NCI-H82 treated with DMSO at 0.1 percent for 48 hours (cell line): ENCODE results near the gene ARFGEF3.

ENCODE experiments used
- DNase-seq: peaks from one replicate; lab custom pipeline; 2025; ENCODE audit not compliant: unreplicated experiment; lab: John Stamatoyannopoulos, UW

ARFGEF3 gene

GRCh38 chr6:138239774-138240173 is 78.0 kb downstream of the ARFGEF3 start:
- no peak for DNase-seq

DNA sequence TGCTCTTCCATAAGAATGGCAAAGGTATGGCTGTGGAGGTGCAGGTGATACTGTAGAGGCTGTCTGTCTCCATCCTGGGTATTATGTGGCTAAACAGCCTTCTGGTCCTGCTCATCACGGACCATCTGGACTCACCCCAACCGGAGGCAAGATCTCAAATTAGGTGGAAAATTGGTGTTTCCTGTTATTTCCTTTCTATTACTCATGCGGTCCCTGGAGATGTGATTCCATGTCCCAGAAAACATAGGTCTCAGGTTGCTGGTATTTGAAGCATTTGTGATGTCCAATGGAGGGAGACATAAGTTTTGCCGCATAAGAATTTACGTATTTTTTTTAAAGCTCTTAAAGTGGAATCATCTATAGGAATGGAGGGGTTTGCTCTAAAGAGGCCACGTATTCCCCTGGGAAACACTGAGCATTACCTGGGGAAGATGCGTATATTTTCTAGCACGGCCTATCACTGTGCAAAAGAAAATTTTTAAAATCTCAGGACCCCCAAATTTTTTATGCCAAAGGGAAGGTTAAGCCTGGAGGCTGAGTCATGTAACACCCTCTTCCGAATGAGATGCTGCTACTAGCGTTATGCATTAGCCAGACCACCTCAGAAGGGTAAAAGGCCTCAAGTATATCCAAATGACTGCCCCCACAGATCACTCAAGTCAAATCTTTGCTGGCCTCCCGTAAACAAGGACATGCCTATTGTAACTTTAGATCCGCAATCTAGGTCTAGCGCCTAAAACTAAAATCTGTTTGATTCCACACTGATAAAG is 78.9 kb downstream of the ARFGEF3 start:
- DNase-seq = no peak

DNA sequence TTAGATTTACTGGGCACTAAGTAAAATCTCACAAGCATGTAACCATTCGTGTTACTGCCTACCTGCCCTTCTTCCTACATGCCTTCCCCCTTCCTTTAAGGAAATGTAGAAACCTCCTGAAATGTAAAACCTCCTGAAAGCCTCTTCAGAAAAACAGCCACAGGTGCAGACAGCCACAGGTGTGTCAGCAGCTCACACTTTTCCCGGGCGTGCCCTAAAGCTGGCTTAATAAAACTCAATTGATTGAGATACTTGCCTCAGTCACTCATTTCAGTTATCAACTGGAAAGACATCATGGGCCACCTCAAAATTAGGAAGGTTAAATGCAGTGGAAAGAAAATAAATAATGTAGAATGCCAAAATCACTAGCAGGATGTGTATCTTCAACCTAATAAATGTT is 79.6 kb downstream of the ARFGEF3 start:
- DNase-seq = no peak

DNA sequence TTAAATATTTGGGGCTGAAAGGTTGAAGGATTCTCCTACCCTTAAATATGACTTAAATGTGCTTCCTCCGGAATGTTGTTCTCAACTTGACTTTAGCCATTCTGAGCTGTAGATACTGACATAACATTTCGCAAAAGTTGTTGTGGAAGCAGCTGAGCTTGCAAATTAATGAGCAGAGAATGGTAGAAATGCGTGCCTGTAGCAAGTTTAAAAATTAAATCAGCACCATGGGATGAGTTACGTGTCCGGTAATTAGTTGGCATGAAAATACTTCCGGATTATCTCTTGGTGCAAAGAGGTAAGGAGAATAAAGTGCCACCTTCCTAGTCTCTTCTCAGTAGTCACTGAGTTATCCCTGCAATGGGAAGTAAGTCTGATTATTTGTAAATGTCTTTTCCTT is 80.2 kb downstream of the ARFGEF3 start:
- DNase-seq = no peak

- no peak for DNase-seq
These were observed 81.4 kb downstream of the ARFGEF3 start for GRCh38 chr6:138242987-138243592.

DNA sequence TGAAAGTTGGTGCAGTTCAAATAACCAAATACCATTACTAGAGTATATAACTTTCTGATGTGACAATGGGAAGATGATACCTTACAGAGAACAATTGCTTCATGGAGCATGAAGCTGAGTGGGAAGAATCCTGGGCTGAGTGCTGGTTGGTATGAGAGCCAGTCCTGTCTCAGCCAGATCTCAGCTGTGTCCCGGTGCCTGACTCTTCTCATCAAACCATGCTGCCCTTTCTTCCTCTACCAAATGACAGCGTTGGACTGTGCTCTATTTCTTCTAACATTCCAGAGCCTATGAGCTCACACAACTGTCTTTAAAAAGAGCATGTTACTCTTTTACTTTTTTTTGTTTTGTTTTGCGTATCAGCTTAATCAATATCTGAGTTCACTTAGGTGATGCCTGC is 84.0 kb downstream of the ARFGEF3 start:
- DNase-seq = no peak

GRCh38 chr6:138246650-138247440 is 85.1 kb downstream of the ARFGEF3 start:
- no peak for DNase-seq

GRCh38 chr6:138248011-138248410 is 86.3 kb downstream of the ARFGEF3 start:
- DNase-seq = no peak

- DNase-seq = no peak
These were observed 87.1 kb downstream of the ARFGEF3 start for GRCh38 chr6:138248878-138249277.

- no peak for DNase-seq
These were observed 88.3 kb downstream of the ARFGEF3 start for GRCh38 chr6:138250053-138250452.

- no peak for DNase-seq
These were observed 88.9 kb downstream of the ARFGEF3 start for GRCh38 chr6:138250513-138251247.

- DNase-seq = no peak
These were observed 92.0 kb downstream of the ARFGEF3 start for GRCh38 chr6:138253731-138254130.

DNA sequence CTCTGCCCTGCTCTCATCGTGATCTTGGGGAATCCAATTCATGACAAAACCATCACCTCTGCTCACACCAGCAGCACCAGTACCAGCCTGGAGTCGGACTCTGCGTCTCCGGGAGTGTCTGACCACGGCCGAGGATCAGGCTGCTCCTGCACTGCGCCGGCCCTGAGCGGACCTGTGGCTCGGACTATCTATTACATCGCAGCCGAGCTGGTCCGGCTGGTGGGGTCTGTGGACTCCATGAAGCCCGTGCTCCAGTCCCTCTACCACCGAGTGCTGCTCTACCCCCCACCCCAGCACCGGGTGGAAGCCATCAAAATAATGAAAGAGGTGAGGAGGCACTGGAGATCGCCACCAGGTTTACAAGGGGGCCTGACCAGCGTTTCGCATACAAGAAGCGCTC is 93.7 kb downstream of the ARFGEF3 start:
- DNase-seq = no peak

- no peak for DNase-seq
These were observed 95.9 kb downstream of the ARFGEF3 start for GRCh38 chr6:138257638-138258040.

DNA sequence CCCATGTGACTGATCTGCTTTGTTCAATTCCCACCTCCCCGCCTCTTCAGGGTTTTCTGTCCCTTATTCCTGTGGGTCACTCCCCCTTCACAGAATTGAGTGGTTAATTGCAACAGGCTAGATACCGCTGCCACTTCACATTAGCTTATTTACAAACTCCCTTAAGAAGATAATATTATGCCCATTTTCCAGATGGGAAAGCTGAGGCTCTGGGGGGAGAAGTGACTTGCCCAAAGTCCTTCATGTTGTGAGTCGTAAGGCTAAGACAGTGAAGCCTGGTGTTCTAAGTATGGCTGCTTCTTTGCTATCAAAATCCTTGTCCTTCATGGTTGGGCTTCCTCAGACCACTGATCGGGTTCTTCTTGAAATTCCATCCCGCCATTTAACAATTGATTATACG is 96.5 kb downstream of the ARFGEF3 start:
- no peak for DNase-seq

DNA sequence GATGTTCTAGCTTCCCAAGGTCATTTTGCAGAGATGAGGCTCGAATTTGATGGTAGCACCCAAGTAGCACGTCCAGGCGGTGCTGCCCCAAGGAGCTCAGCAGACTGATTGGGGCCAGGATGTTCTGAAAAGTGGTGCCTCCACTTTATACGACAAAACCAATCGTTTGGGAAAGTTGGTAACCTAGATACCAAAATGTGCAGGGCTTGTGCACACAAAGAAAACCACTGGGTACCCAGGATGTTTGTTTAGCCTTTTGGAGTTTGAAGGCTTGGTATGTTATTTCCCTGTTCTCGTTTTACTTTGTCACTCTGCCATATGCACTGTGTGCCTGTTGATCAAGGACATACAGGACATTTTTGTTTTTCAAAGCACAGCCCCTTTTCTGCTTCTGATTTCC is 97.3 kb downstream of the ARFGEF3 start:
- no peak for DNase-seq

DNA sequence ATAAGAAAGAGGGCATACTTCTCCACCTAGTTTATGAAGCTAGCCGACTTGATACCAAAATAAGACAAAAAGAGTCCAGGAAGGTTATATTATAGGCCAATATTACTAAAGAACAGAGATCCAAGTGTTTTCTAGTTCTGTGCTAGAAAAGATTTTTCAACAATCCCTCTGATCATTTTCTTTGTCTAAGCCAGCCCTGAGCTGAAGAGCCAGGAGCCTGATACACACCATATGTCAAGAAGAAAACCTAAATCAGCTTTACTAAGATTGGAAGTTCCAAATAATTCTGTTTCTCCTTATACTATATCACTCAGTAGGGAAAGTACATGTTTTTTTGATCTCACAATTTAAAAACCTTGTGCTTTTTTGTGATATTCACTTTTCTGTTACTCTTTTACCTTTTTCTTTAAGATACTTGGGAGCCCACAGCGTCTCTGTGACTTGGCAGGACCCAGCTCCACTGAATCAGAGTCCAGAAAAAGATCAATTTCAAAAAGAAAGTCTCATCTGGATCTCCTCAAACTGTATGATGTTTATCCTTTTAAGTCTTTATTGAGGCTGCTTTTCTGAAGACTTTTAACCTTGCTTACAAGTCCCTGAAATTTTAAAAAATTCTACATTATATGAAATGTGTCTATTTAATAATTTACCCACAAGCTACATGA is 99.5 kb downstream of the ARFGEF3 start:
- DNase-seq = no peak

DNA sequence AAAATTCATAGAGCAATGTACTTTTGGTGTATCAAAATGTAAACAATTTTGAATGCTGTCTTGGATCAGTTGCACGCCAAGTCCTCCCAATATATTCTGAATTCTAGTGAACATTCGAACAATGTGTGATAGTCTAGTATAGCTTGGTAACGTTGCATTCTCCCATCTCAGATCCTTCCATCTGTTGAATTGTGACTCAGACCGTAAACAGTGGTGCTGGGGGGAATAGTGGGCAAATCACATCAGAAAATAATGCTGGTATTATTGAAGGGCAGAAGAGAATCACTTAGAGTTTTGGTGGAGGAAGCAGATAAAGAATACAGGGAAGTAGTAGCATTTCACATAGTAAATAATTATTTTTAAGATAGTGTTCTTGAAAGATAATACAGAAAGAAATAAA is 102.2 kb downstream of the ARFGEF3 start:
- no peak for DNase-seq

GRCh38 chr6:138264372-138264880 is 102.7 kb downstream of the ARFGEF3 start:
- no peak for DNase-seq

DNA sequence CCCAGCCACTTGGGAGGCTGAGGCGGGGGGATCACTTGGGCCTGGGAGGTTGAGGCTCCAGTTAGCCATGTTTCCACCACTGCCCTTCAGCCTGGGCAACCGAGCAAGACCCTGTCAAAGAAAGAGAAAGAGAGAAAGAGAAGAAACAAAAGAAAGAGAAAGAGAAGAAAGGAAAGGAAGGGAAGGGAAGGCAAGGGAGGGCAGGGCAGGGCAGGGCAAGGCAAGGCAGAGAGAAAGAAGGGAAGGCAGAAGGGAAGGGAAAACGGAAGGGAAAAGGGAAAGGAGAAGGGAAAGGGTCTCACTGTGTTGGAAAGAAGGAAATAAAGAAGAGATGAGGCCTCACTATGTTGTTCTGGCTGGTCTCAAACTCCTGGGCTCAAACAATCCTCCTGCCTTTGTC is 104.4 kb downstream of the ARFGEF3 start:
- DNase-seq = no peak
